ENCODE measurements around the gene DPEP2NB.

- TF ChIP-seq POLR2A (IDR thresholded peaks at IDR 0.05) (no peak), CTCF (IDR thresholded peaks at IDR 0.05 in 4 of 5, conservative IDR thresholded peaks at IDR 0.05 in 1 of 5) (no peak)
Observed at GRCh38 chr16:67999985-68000384, 15.7 kb downstream of the DPEP2NB start.
